PC-3 (cell line): ENCODE measurements around the gene METTL16.

ENCODE experiments used
- CTCF ChIP-seq: fragments of 300-600 bp; sonication (generic); conservative IDR thresholded peaks from 2 replicates; pipeline ENCODE4 v1.5.1; 2017; ENCODE audit warnings: antibody characterized with exemption, low read depth, mild to moderate bottlenecking, low read length
- EZH2 ChIP-seq: fragments of 300-600 bp; sonication (generic); IDR thresholded peaks from one replicate; pipeline ENCODE4 v1.6.1; 2017; ENCODE audit warnings: antibody characterized with exemption, mild to moderate bottlenecking, low read length; ENCODE audit not compliant: unreplicated experiment

- TF ChIP-seq CTCF (no peak), EZH2 (no peak)
These were observed 29.5 kb downstream of the METTL16 start for GRCh38 chr17:2482218-2482617.
